AG08396 (cell line): Measurements from ENCODE around the gene ALDH1L2.
A peak's percentile ranks its signal among the peaks of the same experiment; 100 is the strongest.
"Not testable (repeated sequence)": the region's sequence is repeated elsewhere in the genome, so short reads cannot be mapped to it uniquely, and the experiment has no call there.

Source experiments
- DNase-seq: peaks from one replicate; pipeline ENCODE4 v3.0.0; 2012; ENCODE audit warnings: low spot score, mixed read lengths

Gene ALDH1L2

GRCh38 chr12:105084251-105085250 lies at the start of gene ALDH1L2:
Gene ALDH1L2 (minus strand): TSS chr12:105084458. CDS start chr12:105084436, 22 bp downstream.
- DNase-seq, result peak; percentile 95

GRCh38 chr12:105120551-105120950 lies 36.3 kb upstream of the ALDH1L2 start:
- DNase-seq, result no peak

- no peak for DNase-seq
Observed at GRCh38 chr12:105116969-105117368, 32.7 kb upstream of the ALDH1L2 start.

GRCh38 chr12:105113094-105113493 lies 28.8 kb upstream of the ALDH1L2 start:
- no peak for DNase-seq

- no peak for DNase-seq
Observed at GRCh38 chr12:105110851-105111250, 26.6 kb upstream of the ALDH1L2 start.

- DNase-seq, result no peak
Observed at GRCh38 chr12:105109465-105110212, 25.4 kb upstream of the ALDH1L2 start.

GRCh38 chr12:105107494-105108371 lies 23.5 kb upstream of the ALDH1L2 start, which contains the start of gene WASHC4:
Gene WASHC4 (plus strand): TSS chr12:105107731. CDS start chr12:105107801, 70 bp downstream.
- DNase-seq, result peak; percentile 98

GRCh38 chr12:105107171-105107493 lies 22.9 kb upstream of the ALDH1L2 start:
- peak; percentile 53 for DNase-seq

- DNase-seq, result no peak
Observed at GRCh38 chr12:105106621-105107020, 22.4 kb upstream of the ALDH1L2 start.

GRCh38 chr12:105104762-105105161 lies 20.5 kb upstream of the ALDH1L2 start:
- DNase-seq, result no peak

GRCh38 chr12:105102673-105103072 lies 18.4 kb upstream of the ALDH1L2 start:
- no peak for DNase-seq

- DNase-seq, result peak; percentile 17
Observed at GRCh38 chr12:105100998-105101397, 16.7 kb upstream of the ALDH1L2 start.

GRCh38 chr12:105100207-105100985 lies 16.1 kb upstream of the ALDH1L2 start:
- peak; percentile 16 for DNase-seq

GRCh38 chr12:105099356-105099755 lies 15.1 kb upstream of the ALDH1L2 start:
- no peak for DNase-seq

- not testable (repeated sequence) for DNase-seq
Observed at GRCh38 chr12:105095338-105095737, 11.1 kb upstream of the ALDH1L2 start.

GRCh38 chr12:105092336-105092735 lies 8.1 kb upstream of the ALDH1L2 start:
- no peak for DNase-seq

GRCh38 chr12:105091476-105092206 lies 7.4 kb upstream of the ALDH1L2 start:
- DNase-seq, result no peak

- no peak for DNase-seq
Observed at GRCh38 chr12:105090361-105090760, 6.1 kb upstream of the ALDH1L2 start.

GRCh38 chr12:105089817-105090216 lies 5.6 kb upstream of the ALDH1L2 start:
- no peak for DNase-seq

- DNase-seq, result no peak
Observed at GRCh38 chr12:105085501-105085900, 1.2 kb upstream of the ALDH1L2 start.
